Measurements from ENCODE around the gene LSP1.

Gene LSP1

GRCh38 chr11:1855886-1856265 is 3.0 kb downstream of the LSP1 start:
- TF ChIP-seq GATA2 (IDR thresholded peaks at IDR 0.05; ENCODE audit: low read depth, low read length) (no peak), GATA3 (IDR thresholded peaks at IDR 0.05; ENCODE audit: low read depth, low read length) (no peak)

GRCh38 chr11:1856306-1857005 is 3.6 kb downstream of the LSP1 start:
- TF ChIP-seq GATA3 (IDR thresholded peaks at IDR 0.05; ENCODE audit: low read depth, low read length) (no peak), GATA2 (IDR thresholded peaks at IDR 0.05; ENCODE audit: low read depth, low read length) (no peak)

GRCh38 chr11:1857064-1857463 is 4.2 kb downstream of the LSP1 start:
- TF ChIP-seq GATA3 (IDR thresholded peaks at IDR 0.05; ENCODE audit: low read depth, low read length): no peak
- no peak for TF ChIP-seq GATA2 (IDR thresholded peaks at IDR 0.05; ENCODE audit: low read depth, low read length)

GRCh38 chr11:1858154-1858553 is 5.3 kb downstream of the LSP1 start:
- TF ChIP-seq GATA2 (IDR thresholded peaks at IDR 0.05; ENCODE audit: low read depth, low read length) (no peak), GATA3 (IDR thresholded peaks at IDR 0.05; ENCODE audit: low read depth, low read length) (no peak)

- TF ChIP-seq GATA3 (IDR thresholded peaks at IDR 0.05; ENCODE audit: low read depth, low read length): no peak
- TF ChIP-seq GATA2 (IDR thresholded peaks at IDR 0.05; ENCODE audit: low read depth, low read length): no peak
Measured at GRCh38 chr11:1858576-1858975, 5.7 kb downstream of the LSP1 start.

GRCh38 chr11:1859004-1859403 is 6.1 kb downstream of the LSP1 start:
- no peak for TF ChIP-seq GATA2 (IDR thresholded peaks at IDR 0.05; ENCODE audit: low read depth, low read length)
- TF ChIP-seq GATA3 (IDR thresholded peaks at IDR 0.05; ENCODE audit: low read depth, low read length): no peak

GRCh38 chr11:1860108-1860507 is 7.2 kb downstream of the LSP1 start:
- no peak for TF ChIP-seq GATA2 (IDR thresholded peaks at IDR 0.05; ENCODE audit: low read depth, low read length)
- TF ChIP-seq GATA3 (IDR thresholded peaks at IDR 0.05; ENCODE audit: low read depth, low read length): no peak

GRCh38 chr11:1861435-1862411 is 8.8 kb downstream of the LSP1 start:
- no peak for TF ChIP-seq GATA2 (IDR thresholded peaks at IDR 0.05; ENCODE audit: low read depth, low read length)
- TF ChIP-seq GATA3 (IDR thresholded peaks at IDR 0.05; ENCODE audit: low read depth, low read length): no peak

- TF ChIP-seq GATA3 (IDR thresholded peaks at IDR 0.05; ENCODE audit: low read depth, low read length) (no peak), GATA2 (IDR thresholded peaks at IDR 0.05; ENCODE audit: low read depth, low read length) (no peak)
Measured at GRCh38 chr11:1862588-1863351, 9.9 kb downstream of the LSP1 start.

GRCh38 chr11:1863352-1864216 is 10.7 kb downstream of the LSP1 start:
- no peak for TF ChIP-seq GATA2 (IDR thresholded peaks at IDR 0.05; ENCODE audit: low read depth, low read length)
- no peak for TF ChIP-seq GATA3 (IDR thresholded peaks at IDR 0.05; ENCODE audit: low read depth, low read length)

GRCh38 chr11:1864231-1864630 is 11.3 kb downstream of the LSP1 start:
- TF ChIP-seq GATA2 (IDR thresholded peaks at IDR 0.05; ENCODE audit: low read depth, low read length): no peak
- no peak for TF ChIP-seq GATA3 (IDR thresholded peaks at IDR 0.05; ENCODE audit: low read depth, low read length)

GRCh38 chr11:1864831-1865665 is 12.2 kb downstream of the LSP1 start:
- no peak for TF ChIP-seq GATA3 (IDR thresholded peaks at IDR 0.05; ENCODE audit: low read depth, low read length)
- TF ChIP-seq GATA2 (IDR thresholded peaks at IDR 0.05; ENCODE audit: low read depth, low read length): no peak
